Endothelial cell (in vitro differentiated cells): ENCODE results near the gene SRBD1. TPM values are rescaled to one million over a fixed set of nuclear protein-coding genes. Genes with fewer than 3 reads are reported as not detected.
A peak's percentile ranks its signal among the peaks of the same experiment; 100 is the strongest.

ENCODE experiments used
- DNase-seq: peaks from one replicate; pipeline ENCODE4 v3.0.0; 2021; ENCODE audit warnings: low spot score
- H3K27ac Mint-ChIP-seq: one replicate; pipeline ENCODE4 v1.8.0; 2021; ENCODE audit warnings: mixed read lengths, inconsistent platforms; ENCODE audit not compliant: unreplicated experiment
- H3K27me3 Mint-ChIP-seq: one replicate; pipeline ENCODE4 v1.8.0; 2021; ENCODE audit warnings: mild to moderate bottlenecking, moderate library complexity, mixed read lengths, inconsistent platforms; ENCODE audit not compliant: unreplicated experiment
- H3K36me3 Mint-ChIP-seq: one replicate; pipeline ENCODE4 v1.8.0; 2021; ENCODE audit warnings: mild to moderate bottlenecking, low read depth, mixed read lengths, inconsistent platforms; ENCODE audit not compliant: unreplicated experiment
- H3K4me1 Mint-ChIP-seq: one replicate; pipeline ENCODE4 v1.8.0; 2021; ENCODE audit warnings: mild to moderate bottlenecking, mixed read lengths, inconsistent platforms; ENCODE audit not compliant: unreplicated experiment
- H3K4me3 Mint-ChIP-seq: one replicate; pipeline ENCODE4 v1.8.0; 2021; ENCODE audit warnings: mild to moderate bottlenecking, mixed read lengths, inconsistent platforms; ENCODE audit not compliant: unreplicated experiment
- H3K9me3 Mint-ChIP-seq: one replicate; pipeline ENCODE4 v1.8.0; 2021; ENCODE audit warnings: mixed read lengths, inconsistent platforms; ENCODE audit not compliant: unreplicated experiment
- total RNA-seq: library from RNA; stranded (reverse); fragmentation: NEBNext Ultra II Directional; extraction: Animal tissue kit (Norgen Biotek cat#: 25700); gene quantifications from one replicate; pipeline ENCODE4 v1.2.1, GENCODE V29; 2021; ENCODE audit not compliant: unreplicated experiment
- TF ChIP-seq, protein P1 (sequence below): fragments of 200-600 bp; sonication (generic); IDR thresholded peaks from one replicate; pipeline ENCODE4 v1.5.0; 2021; ENCODE audit warnings: antibody characterized with exemption; ENCODE audit not compliant: unreplicated experiment

SRBD1 gene
- total RNA-seq, 1 donor from 2014 or later, result 18.2 TPM

DNA sequence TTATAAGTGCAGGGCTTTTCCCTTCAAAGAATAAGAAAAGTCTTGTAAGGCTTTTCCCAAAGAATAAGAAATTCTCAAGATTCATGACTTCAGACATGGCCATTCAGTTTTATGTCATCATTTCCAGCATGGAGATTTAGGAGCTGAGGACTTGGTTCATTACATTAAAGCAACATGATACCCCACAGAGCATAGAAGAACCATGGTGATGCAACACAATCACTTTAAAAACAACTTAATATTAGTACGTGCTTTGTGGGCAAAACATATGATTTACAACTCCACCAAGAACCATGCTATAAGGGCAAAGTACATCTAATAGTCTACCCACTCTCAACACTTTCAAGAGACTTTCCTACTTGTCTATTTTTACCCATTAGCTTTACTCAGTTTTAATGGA is 214.4 kb downstream of the SRBD1 start:
- TF ChIP-seq, protein P1, sequence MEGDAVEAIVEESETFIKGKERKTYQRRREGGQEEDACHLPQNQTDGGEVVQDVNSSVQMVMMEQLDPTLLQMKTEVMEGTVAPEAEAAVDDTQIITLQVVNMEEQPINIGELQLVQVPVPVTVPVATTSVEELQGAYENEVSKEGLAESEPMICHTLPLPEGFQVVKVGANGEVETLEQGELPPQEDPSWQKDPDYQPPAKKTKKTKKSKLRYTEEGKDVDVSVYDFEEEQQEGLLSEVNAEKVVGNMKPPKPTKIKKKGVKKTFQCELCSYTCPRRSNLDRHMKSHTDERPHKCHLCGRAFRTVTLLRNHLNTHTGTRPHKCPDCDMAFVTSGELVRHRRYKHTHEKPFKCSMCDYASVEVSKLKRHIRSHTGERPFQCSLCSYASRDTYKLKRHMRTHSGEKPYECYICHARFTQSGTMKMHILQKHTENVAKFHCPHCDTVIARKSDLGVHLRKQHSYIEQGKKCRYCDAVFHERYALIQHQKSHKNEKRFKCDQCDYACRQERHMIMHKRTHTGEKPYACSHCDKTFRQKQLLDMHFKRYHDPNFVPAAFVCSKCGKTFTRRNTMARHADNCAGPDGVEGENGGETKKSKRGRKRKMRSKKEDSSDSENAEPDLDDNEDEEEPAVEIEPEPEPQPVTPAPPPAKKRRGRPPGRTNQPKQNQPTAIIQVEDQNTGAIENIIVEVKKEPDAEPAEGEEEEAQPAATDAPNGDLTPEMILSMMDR, result no peak
- no peak overlapping the region for H3K27ac Mint-ChIP-seq
- H3K4me3 Mint-ChIP-seq, result no peak overlapping the region
- no peak for DNase-seq
- H3K4me1 Mint-ChIP-seq, result peaks cover under 1% of the 10 kb centered on the region
- H3K9me3 Mint-ChIP-seq, result no peaks in the 10 kb centered on the region
- H3K36me3 Mint-ChIP-seq, result no peaks in the 10 kb centered on the region
- H3K27me3 Mint-ChIP-seq, result no peaks in the 10 kb centered on the region

DNA sequence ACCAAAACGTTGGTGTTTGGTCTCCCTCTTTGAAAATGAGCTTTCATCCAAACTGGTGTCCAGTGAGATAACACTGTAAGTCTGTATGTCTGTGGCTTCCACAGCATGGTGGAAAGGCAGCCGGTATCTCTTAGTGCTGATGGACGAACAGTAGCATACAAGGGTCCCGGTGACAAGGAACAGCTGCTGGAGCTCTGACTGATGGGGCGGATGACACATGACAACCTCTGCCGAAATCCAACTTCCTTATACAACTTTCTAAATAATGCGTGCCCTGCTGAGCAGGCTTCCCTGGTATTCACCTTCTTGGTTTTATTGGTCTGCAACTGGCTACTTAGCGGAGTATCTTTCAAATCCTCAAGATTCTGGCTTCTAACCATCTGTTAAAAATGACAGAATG is 216.2 kb downstream of the SRBD1 start:
- DNase-seq, result no peak
- H3K36me3 Mint-ChIP-seq, result no peaks in the 10 kb centered on the region
- H3K27me3 Mint-ChIP-seq, result no peaks in the 10 kb centered on the region
- no peak overlapping the region for H3K27ac Mint-ChIP-seq
- TF ChIP-seq, protein P1, result no peak
- H3K9me3 Mint-ChIP-seq, result no peaks in the 10 kb centered on the region
- H3K4me3 Mint-ChIP-seq, result no peak overlapping the region
- peaks cover 19% of the 10 kb centered on the region for H3K4me1 Mint-ChIP-seq

DNA sequence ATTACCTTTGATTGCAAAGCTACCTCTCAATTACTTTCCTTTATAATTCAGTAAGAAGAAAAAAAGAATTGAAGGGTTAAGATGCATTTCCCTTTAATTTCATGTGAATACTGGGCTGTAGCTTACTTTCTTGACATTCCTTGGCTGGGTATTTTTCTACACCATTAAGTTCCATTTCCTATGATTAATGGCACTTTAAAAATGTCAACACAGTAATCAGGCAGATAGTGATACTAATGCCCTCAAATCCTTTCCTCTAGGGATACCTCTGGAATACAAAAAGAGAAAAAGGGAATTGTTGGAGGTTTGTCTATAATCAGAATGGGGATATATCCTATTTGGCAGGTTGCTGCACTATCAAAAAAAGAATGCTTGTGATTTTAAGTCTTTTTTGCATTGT is 216.9 kb downstream of the SRBD1 start:
- Mint-ChIP-seq H3K4me3 (no peak overlapping the region), H3K9me3 (no peaks in the 10 kb centered on the region), H3K4me1 (peaks cover 24% of the 10 kb centered on the region), H3K27me3 (no peaks in the 10 kb centered on the region), H3K27ac (no peak overlapping the region), H3K36me3 (no peaks in the 10 kb centered on the region)
- TF ChIP-seq, protein P1, result no peak
- DNase-seq, result no peak

DNA sequence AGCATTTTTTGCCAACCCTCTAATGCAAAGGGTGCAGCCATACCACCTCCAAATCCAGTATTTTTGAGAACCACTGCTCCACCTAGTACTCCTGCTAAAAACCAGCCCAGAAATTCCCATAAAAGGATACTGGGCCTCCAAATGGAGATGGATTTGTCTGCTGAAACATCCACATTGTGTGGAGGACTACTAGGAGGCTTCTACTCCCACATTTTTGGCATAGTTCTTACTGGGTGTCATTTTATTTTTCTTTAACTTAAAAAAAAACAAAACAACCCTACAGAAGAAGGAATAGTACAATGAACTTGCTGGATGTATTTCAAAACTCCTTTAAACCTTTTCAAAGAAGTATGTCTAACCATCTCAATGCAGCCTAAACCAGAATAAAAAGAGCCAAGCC is 219.2 kb downstream of the SRBD1 start:
- TF ChIP-seq, protein P1, result no peak
- no peak overlapping the region for H3K27ac Mint-ChIP-seq
- peaks cover 26% of the 10 kb centered on the region for H3K4me1 Mint-ChIP-seq
- no peaks in the 10 kb centered on the region for H3K36me3 Mint-ChIP-seq
- no peak overlapping the region for H3K4me3 Mint-ChIP-seq
- H3K27me3 Mint-ChIP-seq, result no peaks in the 10 kb centered on the region
- no peaks in the 10 kb centered on the region for H3K9me3 Mint-ChIP-seq
- DNase-seq, result no peak

DNA sequence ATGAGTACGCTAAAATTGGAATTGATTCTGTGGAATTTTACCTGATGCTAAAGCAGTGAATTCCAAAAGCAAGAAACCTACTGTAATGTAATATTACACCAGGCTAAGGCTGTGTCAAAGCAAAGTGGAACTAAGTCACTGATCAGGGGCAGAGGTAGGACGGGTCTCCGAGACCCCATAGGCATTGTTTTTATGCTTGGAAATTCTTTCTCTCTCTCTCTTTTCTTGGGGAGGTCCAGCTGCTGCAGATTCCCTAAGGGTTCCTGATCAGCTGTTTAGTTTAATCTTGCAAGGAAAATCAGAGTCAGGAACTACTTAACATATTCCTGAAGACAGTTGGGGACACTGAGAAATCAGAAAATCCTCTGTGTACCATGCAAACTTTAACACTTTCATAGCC is 220.2 kb downstream of the SRBD1 start:
- H3K27me3 Mint-ChIP-seq, result no peaks in the 10 kb centered on the region
- peaks cover 26% of the 10 kb centered on the region for H3K4me1 Mint-ChIP-seq
- no peaks in the 10 kb centered on the region for H3K9me3 Mint-ChIP-seq
- H3K36me3 Mint-ChIP-seq, result no peaks in the 10 kb centered on the region
- H3K4me3 Mint-ChIP-seq, result no peak overlapping the region
- peak overlapping the region; percentile 92 for H3K27ac Mint-ChIP-seq
- TF ChIP-seq, protein P1, result no peak
- DNase-seq, result no peak
